Smooth muscle cell (in vitro differentiated cells): ENCODE results near the gene PADI2. TPM values are rescaled to one million over a fixed set of nuclear protein-coding genes. Genes with fewer than 3 reads are reported as not detected.

ENCODE experiments used
- DNase-seq: peaks from one replicate; lab custom pipeline; 2025; ENCODE audit not compliant: unreplicated experiment; lab: John Stamatoyannopoulos, UW
- H2AFZ ChIP-seq: fragments of 200-600 bp; sonication (generic); 2 replicates; pipeline ENCODE4 v1.6.0; 2016; ENCODE audit warnings: antibody characterized with exemption, low read depth, mild to moderate bottlenecking
- H3F3A ChIP-seq: fragments of 200-600 bp; sonication (generic); 2 replicates; pipeline ENCODE4 v1.6.0; 2017; ENCODE audit warnings: antibody characterized with exemption, low read depth
- H3K27ac ChIP-seq: fragments of 200-600 bp; sonication (generic); 2 replicates; pipeline ENCODE4 v1.5.1; 2016; ENCODE audit warnings: low read depth, mild to moderate bottlenecking
- H3K27me3 ChIP-seq: fragments of 200-600 bp; sonication (generic); 2 replicates; pipeline ENCODE4 v1.6.1; 2016; ENCODE audit warnings: low read depth, mild to moderate bottlenecking
- H3K36me3 ChIP-seq: fragments of 200-600 bp; sonication (generic); 2 replicates; pipeline ENCODE4 v1.5.1; 2016; ENCODE audit warnings: low read depth
- H3K4me1 ChIP-seq: fragments of 200-600 bp; sonication (generic); 2 replicates; pipeline ENCODE4 v1.5.1; 2016; ENCODE audit warnings: low read depth
- H3K4me2 ChIP-seq: fragments of 200-600 bp; sonication (generic); 2 replicates; pipeline ENCODE4 v1.6.0; 2016; ENCODE audit warnings: mild to moderate bottlenecking
- H3K4me3 ChIP-seq: fragments of 200-600 bp; sonication (generic); 2 replicates; pipeline ENCODE4 v1.5.1; 2016; ENCODE audit warnings: mild to moderate bottlenecking
- H3K79me2 ChIP-seq: fragments of 200-600 bp; sonication (generic); 2 replicates; pipeline ENCODE4 v1.6.0; 2016; ENCODE audit warnings: low read depth, mild to moderate bottlenecking
- H3K9ac ChIP-seq: fragments of 200-600 bp; sonication (generic); 2 replicates; pipeline ENCODE4 v1.6.0; 2016; ENCODE audit warnings: low read depth
- H3K9me3 ChIP-seq: fragments of 200-600 bp; sonication (generic); replicated peaks from 2 replicates; pipeline ENCODE4 v1.5.1; 2016; ENCODE audit warnings: low read depth
- H4K20me1 ChIP-seq: fragments of 200-600 bp; sonication (generic); 2 replicates; pipeline ENCODE4 v1.6.0; 2016; ENCODE audit warnings: low read depth
- CTCF ChIP-seq: fragments of 200-600 bp; sonication (generic); IDR thresholded peaks from 2 replicates; pipeline ENCODE4 v1.5.1; 2017; ENCODE audit warnings: borderline replicate concordance, mild to moderate bottlenecking, antibody characterized with exemption; ENCODE audit not compliant: insufficient read depth, poor library complexity, severe bottlenecking
- WGBS: methylation state at CpG from one replicate; pipeline ENCODE4 v1.1.7; 2016; ENCODE audit warnings: low lambda C conversion rate; 5-methylcytosine and 5-hydroxymethylcytosine counted together
- polyA plus RNA-seq: library from polyadenylated mRNA; unstranded; fragments of >200 nt; fragmentation: Nextera tagmentation; extraction: Ambion mirVana; gene quantifications from 2 replicates; pipeline ENCODE4 v1.2.1, GENCODE V29; 2016
- total RNA-seq: library from RNA; depleted of rRNA; stranded (reverse); fragments of >200 nt; gene quantifications from 2 replicates; pipeline ENCODE4 v1.2.3, GENCODE V29; 2014

Gene PADI2
- total and polyA plus RNA-seq, 2 experiments from 2014 or later, result not detected

- Histone ChIP-seq H3K9ac (no peak overlapping the region), H3K36me3 (no peaks in the 10 kb centered on the region), H3K79me2 (no peaks in the 10 kb centered on the region), H3K27me3 (peaks cover 37% of the 10 kb centered on the region), H3K4me1 (peaks cover 12% of the 10 kb centered on the region), H3K4me3 (no peak overlapping the region), H3F3A (no peaks in the 10 kb centered on the region), H3K27ac (no peak overlapping the region), H3K9me3 (no peaks in the 10 kb centered on the region), H2AFZ (no peak overlapping the region), H3K4me2 (no peak overlapping the region), H4K20me1 (no peaks in the 10 kb centered on the region)
- WGBS, result 78% methylated on average over 16 of the region's 16 CpGs
- TF ChIP-seq CTCF, result no peak
- DNase-seq, result no peak
Measured at GRCh38 chr1:17117451-17118265, 1.6 kb downstream of the PADI2 start.

DNA sequence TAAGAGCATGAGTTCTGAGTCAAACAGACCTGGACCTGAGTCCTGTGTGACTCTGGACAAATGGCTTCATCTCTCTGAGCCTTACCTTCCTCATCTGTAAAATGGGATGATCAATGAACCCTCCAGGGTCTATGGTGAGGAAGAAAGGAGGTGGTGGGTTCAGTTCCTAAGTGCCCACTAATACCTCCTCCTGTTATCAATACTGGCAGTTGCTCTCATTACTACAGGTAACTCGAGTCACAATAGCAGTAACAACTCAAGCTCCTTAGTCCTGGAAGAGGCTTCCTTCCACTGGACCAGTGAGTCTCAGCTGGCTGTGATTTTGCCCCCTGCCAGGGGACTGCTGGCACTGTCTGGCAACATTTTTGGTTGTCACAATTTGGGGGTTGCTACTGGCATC lies 2.6 kb downstream of the PADI2 start:
- Histone ChIP-seq H3K79me2 (no peaks in the 10 kb centered on the region), H3K4me1 (peaks cover 12% of the 10 kb centered on the region), H3K27me3 (peaks cover 37% of the 10 kb centered on the region), H3K4me3 (no peak overlapping the region), H3K36me3 (no peaks in the 10 kb centered on the region), H3F3A (no peaks in the 10 kb centered on the region), H2AFZ (no peak overlapping the region), H4K20me1 (no peaks in the 10 kb centered on the region), H3K9ac (no peak overlapping the region), H3K4me2 (no peak overlapping the region), H3K9me3 (no peaks in the 10 kb centered on the region), H3K27ac (no peak overlapping the region)
- no peak for DNase-seq
- TF ChIP-seq CTCF, result no peak
- WGBS, result 92% methylated on average over 1 of the region's 1 CpG

DNA sequence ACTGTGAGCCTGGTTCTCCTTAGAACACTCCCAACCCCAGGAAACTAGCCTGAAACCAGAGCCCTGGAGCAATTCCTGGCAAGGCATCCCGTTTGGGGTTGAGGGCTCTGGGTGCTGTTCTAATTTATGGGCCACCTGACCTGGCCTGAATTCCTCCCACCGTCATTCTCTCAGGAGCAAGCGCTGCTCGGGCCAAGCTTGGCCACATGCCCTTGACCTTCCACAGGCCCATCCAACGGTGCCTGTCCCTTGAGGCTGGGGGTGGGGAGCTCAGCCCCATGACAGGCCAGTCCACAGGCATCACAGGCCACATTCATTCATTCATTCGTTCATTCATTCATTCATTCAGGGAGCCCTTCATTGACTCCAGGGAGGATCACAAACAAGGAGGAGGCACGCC lies 5.3 kb downstream of the PADI2 start:
- H3K27me3 ChIP-seq, result peaks cover 26% of the 10 kb centered on the region
- no peaks in the 10 kb centered on the region for H3F3A ChIP-seq
- H3K79me2 ChIP-seq, result no peaks in the 10 kb centered on the region
- WGBS, result 74% methylated on average over 7 of the region's 7 CpGs
- H3K9me3 ChIP-seq, result no peaks in the 10 kb centered on the region
- H3K36me3 ChIP-seq, result no peaks in the 10 kb centered on the region
- no peak for TF ChIP-seq CTCF
- no peak overlapping the region for H3K27ac ChIP-seq
- H3K9ac ChIP-seq, result no peak overlapping the region
- no peak overlapping the region for H3K4me3 ChIP-seq
- no peak for DNase-seq
- H4K20me1 ChIP-seq, result no peaks in the 10 kb centered on the region
- peaks cover 5% of the 10 kb centered on the region for H3K4me1 ChIP-seq
- no peak overlapping the region for H2AFZ ChIP-seq
- H3K4me2 ChIP-seq, result no peak overlapping the region
